Brain microvascular endothelial cell (primary cell): Measurements from ENCODE around the gene B4GALNT3.

Experiments
- DNase-seq: peaks from one replicate; pipeline ENCODE4 v3.0.0-alpha.2; 2020
- H3K27ac ChIP-seq: fragments of 250-450 bp; sonication (Bioruptor Pico); 2 replicates; pipeline ENCODE4 v1.5.1; 2020; ENCODE audit warnings: mild to moderate bottlenecking, moderate library complexity
- H3K27me3 ChIP-seq: fragments of 250-450 bp; sonication (Bioruptor Pico); replicated peaks from 2 replicates; pipeline ENCODE4 v1.5.1; 2020; ENCODE audit warnings: mild to moderate bottlenecking
- H3K36me3 ChIP-seq: fragments of 250-450 bp; sonication (Bioruptor Pico); replicated peaks from 2 replicates; pipeline ENCODE4 v1.5.1; 2020; ENCODE audit warnings: mild to moderate bottlenecking
- H3K4me3 ChIP-seq: 2 replicates; pipeline ENCODE4 v1.5.1; 2011; ENCODE audit warnings: low read depth, mild to moderate bottlenecking, control low read depth, low read length, moderate library complexity
- CTCF ChIP-seq: IDR thresholded peaks from 2 replicates; pipeline ENCODE4 v1.5.1; 2011; ENCODE audit warnings: low read depth, mild to moderate bottlenecking, moderate library complexity, low read length, control low read depth, inconsistent platforms; ENCODE audit errors: missing control alignments
- in situ Hi-C: cut with HindIII; loops from 2 replicates; pipeline ENCODE4 v1.10.0; 2017; ENCODE audit warnings: low sequenced_read_pairs, low pct_ligation_motif_present

B4GALNT3 gene

GRCh38 chr12:464484-465267, 4.9 kb downstream of the B4GALNT3 start:
- Histone ChIP-seq H3K27ac (no peak overlapping the region), H3K27me3 (peaks cover 34% of the 10 kb centered on the region), H3K4me3 (no peak overlapping the region), H3K36me3 (no peaks in the 10 kb centered on the region)
- in situ Hi-C loops, result no loop called here
- TF ChIP-seq CTCF, result no peak
- DNase-seq, result no peak

GRCh38 chr12:466039-466438, 6.3 kb downstream of the B4GALNT3 start:
- Histone ChIP-seq H3K4me3 (no peak overlapping the region), H3K36me3 (no peaks in the 10 kb centered on the region), H3K27me3 (peaks cover 26% of the 10 kb centered on the region), H3K27ac (no peak overlapping the region)
- in situ Hi-C loops, result no loop called here
- DNase-seq, result no peak
- TF ChIP-seq CTCF, result no peak

- H3K4me3 ChIP-seq, result no peak overlapping the region
- H3K36me3 ChIP-seq, result no peaks in the 10 kb centered on the region
- DNase-seq, result no peak
- no peak for TF ChIP-seq CTCF
- in situ Hi-C loops, result no loop called here
- no peak overlapping the region for H3K27ac ChIP-seq
- H3K27me3 ChIP-seq, result peaks cover 18% of the 10 kb centered on the region
These were observed 7.0 kb downstream of the B4GALNT3 start for GRCh38 chr12:466762-467161.

- in situ Hi-C loops, result no loop called here
- H3K4me3 ChIP-seq, result no peak overlapping the region
- H3K36me3 ChIP-seq, result no peaks in the 10 kb centered on the region
- no peak for TF ChIP-seq CTCF
- no peak for DNase-seq
- H3K27ac ChIP-seq, result no peak overlapping the region
- H3K27me3 ChIP-seq, result peaks cover 11% of the 10 kb centered on the region
These were observed 7.9 kb downstream of the B4GALNT3 start for GRCh38 chr12:467591-467990.

- Histone ChIP-seq H3K27me3 (peaks cover 4% of the 10 kb centered on the region), H3K27ac (no peak overlapping the region), H3K4me3 (no peak overlapping the region), H3K36me3 (no peaks in the 10 kb centered on the region)
- DNase-seq, result no peak
- TF ChIP-seq CTCF, result no peak
- in situ Hi-C loops, result no loop called here
These were observed 9.1 kb downstream of the B4GALNT3 start for GRCh38 chr12:468671-469389.
